A673 (cell line): ENCODE measurements around the gene MSH6. TPM values are rescaled to one million over a fixed set of nuclear protein-coding genes. Genes with fewer than 3 reads are reported as not detected.

ENCODE experiments used
- BruUV-seq: library from RNA; stranded (reverse); fragments of 400-500 nt; replicated peaks from 2 replicates; lab custom pipeline; 2021; lab: Mats Ljungman, UMichigan
- CTCF ChIA-PET: fragments of 300-600 bp; sonication (Branson Sonifier 250); formaldehyde crosslinking; loops from one replicate; lab custom pipeline; 2022; ENCODE audit warnings: antibody characterized with exemption; lab: Charles Lee
- POLR2A ChIA-PET: fragments of 300-600 bp; sonication (Branson Sonifier 250); formaldehyde crosslinking; loops from one replicate; lab custom pipeline; 2022; ENCODE audit warnings: antibody characterized with exemption; ENCODE audit not compliant: low non-redundant PET; lab: Charles Lee
- DNase-seq: peaks from one replicate; pipeline ENCODE4 v3.0.0-alpha.2; 2015; ENCODE audit warnings: low spot score
- H3K27ac ChIP-seq: fragments of 200-600 bp; sonication (generic); 2 replicates; pipeline ENCODE4 v1.5.1; 2016; ENCODE audit warnings: mixed run types, low read depth, mild to moderate bottlenecking, mixed read lengths, antibody characterized with exemption, low read length; ENCODE audit not compliant: poor library complexity, severe bottlenecking
- H3K27me3 ChIP-seq: fragments of 200-600 bp; sonication (generic); replicated peaks from 2 replicates; pipeline ENCODE4 v1.6.1; 2017; ENCODE audit warnings: mixed run types, low read depth, mild to moderate bottlenecking, mixed read lengths, antibody characterized with exemption, low read length; ENCODE audit not compliant: insufficient read depth, poor library complexity
- H3K36me3 ChIP-seq: fragments of 200-600 bp; sonication (generic); 2 replicates; pipeline ENCODE4 v1.6.1; 2016; ENCODE audit warnings: mixed run types, mild to moderate bottlenecking, mixed read lengths, antibody characterized with exemption, low read length; ENCODE audit not compliant: insufficient read depth, poor library complexity, severe bottlenecking
- H3K4me1 ChIP-seq: fragments of 200-600 bp; sonication (generic); 2 replicates; pipeline ENCODE4 v1.6.1; 2017; ENCODE audit warnings: mixed run types, mild to moderate bottlenecking, mixed read lengths, antibody characterized with exemption, low read length; ENCODE audit not compliant: insufficient read depth, poor library complexity, severe bottlenecking
- H3K4me3 ChIP-seq: fragments of 200-600 bp; sonication (generic); 2 replicates; pipeline ENCODE4 v1.5.1; 2016; ENCODE audit warnings: low read depth, mixed run types, mild to moderate bottlenecking, mixed read lengths, low read length; ENCODE audit not compliant: poor library complexity, severe bottlenecking
- H3K9me3 ChIP-seq: fragments of 200-600 bp; sonication (generic); 2 replicates; pipeline ENCODE4 v1.6.1; 2016; ENCODE audit warnings: mixed run types, low read depth, mild to moderate bottlenecking, mixed read lengths, antibody characterized with exemption, low read length; ENCODE audit not compliant: poor library complexity, severe bottlenecking
- CTCF ChIP-seq: fragments of 300-800, 200-600 bp; sonication (generic); conservative IDR thresholded peaks from 2 replicates; pipeline ENCODE4 v1.5.1; 2017; ENCODE audit warnings: low read depth, mild to moderate bottlenecking, antibody characterized with exemption, low read length, moderate library complexity, mixed read lengths
- EZH2 ChIP-seq: fragments of 200-600 bp; sonication (generic); IDR thresholded peaks from 2 replicates; pipeline ENCODE4 v1.6.1; 2017; ENCODE audit warnings: borderline replicate concordance, low read depth, mild to moderate bottlenecking, mixed read lengths, antibody characterized with exemption, low read length; ENCODE audit not compliant: poor library complexity, severe bottlenecking
- intact Hi-C: fragments of 100-400 bp; cut with micrococcal nuclease; formaldehyde crosslinking; loops from one replicate; pipeline ENCODE4 v1.10.0; 2022; ENCODE audit not compliant: unreplicated experiment
- total RNA-seq: library from RNA; stranded (reverse); gene quantifications from 2 replicates; pipeline ENCODE4 v1.2.3, GENCODE V29; 2021

The MSH6 gene
- total RNA-seq, 1 experiment from 2014 or later = 182 TPM

GRCh38 chr2:47805850-47806249 is 22.9 kb downstream of the MSH6 start:
- peaks cover 4% of the 10 kb centered on the region for H3K4me1 ChIP-seq
- H3K4me3 ChIP-seq = no peak overlapping the region
- intact Hi-C loops = no loop called here
- peaks cover 96% of the 10 kb centered on the region for H3K36me3 ChIP-seq
- no peaks in the 10 kb centered on the region for H3K27me3 ChIP-seq
- DNase-seq = no peak
- CTCF ChIA-PET = no interaction called here
- no peak overlapping the region for H3K27ac ChIP-seq
- peaks cover 11% of the 10 kb centered on the region for H3K9me3 ChIP-seq
- POLR2A ChIA-PET = no interaction called here
- no TSS peak for BruUV-seq
- TF ChIP-seq CTCF = no peak
- TF ChIP-seq EZH2 = no peak

GRCh38 chr2:47808614-47809013 is 25.7 kb downstream of the MSH6 start:
- CTCF ChIA-PET = no interaction called here
- POLR2A ChIA-PET = no interaction called here
- no peak for DNase-seq

GRCh38 chr2:47809903-47810302 is 27.0 kb downstream of the MSH6 start:
- no peak for TF ChIP-seq CTCF
- no peak for TF ChIP-seq EZH2
- H3K36me3 ChIP-seq = peaks cover 77% of the 10 kb centered on the region
- no peak overlapping the region for H3K4me3 ChIP-seq
- ChIA-PET CTCF (no interaction called here), POLR2A (no interaction called here)
- no peaks in the 10 kb centered on the region for H3K27me3 ChIP-seq
- H3K4me1 ChIP-seq = peaks cover 4% of the 10 kb centered on the region
- no peak overlapping the region for H3K27ac ChIP-seq
- BruUV-seq = no TSS peak
- intact Hi-C loops = loop anchor here (2.0 kb wide), 1 partner anchor 13 kb away; no protein-coding TSS in a partner anchor
- no peak for DNase-seq
- no peaks in the 10 kb centered on the region for H3K9me3 ChIP-seq

More at GRCh38 chr2:47808614-47809013, 25.7 kb downstream of the MSH6 start:
- Histone ChIP-seq H3K27ac (no peak overlapping the region), H3K36me3 (peaks cover 82% of the 10 kb centered on the region), H3K4me3 (no peak overlapping the region), H3K4me1 (peaks cover 4% of the 10 kb centered on the region), H3K9me3 (no peaks in the 10 kb centered on the region), H3K27me3 (no peaks in the 10 kb centered on the region)
- no peak for TF ChIP-seq CTCF
- no peak for TF ChIP-seq EZH2
- no TSS peak for BruUV-seq
- intact Hi-C loops = no loop called here
